ENCODE results near the gene FADS6.

Gene FADS6, protein sequence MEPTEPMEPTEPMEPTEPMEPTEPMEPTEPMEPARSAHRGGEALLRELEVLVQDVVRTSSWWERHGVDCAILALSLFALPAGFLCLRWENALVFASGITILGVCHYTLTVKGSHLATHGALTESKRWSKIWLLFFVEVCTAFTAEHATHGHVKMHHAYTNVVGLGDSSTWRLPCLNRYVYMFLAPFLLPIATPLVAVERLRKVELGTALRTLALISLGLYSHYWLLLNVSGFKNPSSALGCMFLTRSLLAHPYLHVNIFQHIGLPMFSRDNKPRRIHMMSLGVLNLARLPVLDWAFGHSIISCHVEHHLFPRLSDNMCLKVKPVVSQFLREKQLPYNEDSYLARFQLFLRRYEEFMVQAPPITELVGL

DNA sequence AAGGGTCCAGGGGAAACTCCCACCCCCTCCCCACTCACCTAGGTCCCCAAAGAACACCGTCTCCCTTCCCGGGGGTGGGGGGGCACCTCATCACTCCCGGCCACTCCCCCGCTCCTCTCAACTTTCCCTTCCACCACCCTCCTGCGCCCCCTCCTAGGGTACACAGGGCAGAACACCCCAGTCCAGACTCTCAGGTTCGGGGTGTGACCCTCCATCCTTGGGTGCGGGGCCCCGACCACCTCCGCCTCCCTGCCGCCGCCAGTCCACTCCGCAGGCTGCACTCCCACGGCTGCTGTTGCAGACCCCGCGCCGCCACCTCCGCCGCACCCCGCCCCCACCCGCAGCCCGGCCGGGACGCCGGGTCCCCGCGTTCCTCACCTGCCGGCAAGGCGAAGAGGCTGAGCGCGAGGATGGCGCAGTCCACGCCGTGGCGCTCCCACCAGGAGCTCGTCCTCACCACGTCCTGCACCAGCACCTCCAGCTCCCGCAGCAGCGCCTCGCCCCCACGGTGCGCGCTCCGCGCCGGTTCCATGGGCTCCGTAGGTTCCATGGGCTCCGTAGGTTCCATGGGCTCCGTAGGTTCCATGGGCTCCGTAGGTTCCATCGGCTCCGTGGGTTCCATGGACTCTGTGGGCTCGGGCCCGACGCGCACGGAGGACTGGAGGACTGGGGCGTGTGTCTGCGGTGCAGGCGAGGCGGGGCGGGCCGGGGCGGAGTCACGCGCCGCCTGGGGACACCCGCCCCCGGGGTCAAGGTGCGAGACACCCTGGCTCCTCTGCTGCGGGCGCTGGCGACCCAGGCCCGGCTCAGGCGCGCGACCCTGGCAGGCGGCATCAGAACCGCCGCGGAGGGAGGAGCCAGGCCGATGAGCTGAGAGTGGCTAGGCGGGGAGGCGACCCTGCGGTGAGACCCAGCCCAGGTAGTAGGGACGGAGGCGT, at the start of gene FADS6:
Gene FADS6 (minus strand): TSS at position 660 of the 938 bp plus-strand sequence. CDS start 38 bp downstream, at position 622.
- no peak within 1 kb of the TSS for H3K4me3 ChIP-seq (ENCODE audit: low read length)
- no peaks in the 10 kb centered on the region for H3K4me1 ChIP-seq (ENCODE audit: insufficient read depth, low read length)
- H3K9me3 ChIP-seq (ENCODE audit: low read length): no peaks in the 10 kb centered on the region
- H3K27me3 ChIP-seq (ENCODE audit: insufficient read depth, low read length): peaks cover 69% of the 10 kb centered on the region
- no peaks in the 10 kb centered on the region for H3K36me3 ChIP-seq (ENCODE audit: insufficient read depth, low read length)
- no peak within 1 kb of the TSS for H2AFZ ChIP-seq (ENCODE audit: low read depth, low read length)

- Histone ChIP-seq H3K9me3 (ENCODE audit: low read length) (no peaks in the 10 kb centered on the region), H3K27me3 (ENCODE audit: insufficient read depth, low read length) (peaks cover 73% of the 10 kb centered on the region), H3K4me3 (ENCODE audit: low read length) (no peak overlapping the region), H3K4me1 (ENCODE audit: insufficient read depth, low read length) (no peaks in the 10 kb centered on the region), H2AFZ (ENCODE audit: low read depth, low read length) (no peak overlapping the region), H3K36me3 (ENCODE audit: insufficient read depth, low read length) (no peaks in the 10 kb centered on the region)
These were observed 47.8 kb upstream of the FADS6 start for GRCh38 chr17:74941128-74941725.

DNA sequence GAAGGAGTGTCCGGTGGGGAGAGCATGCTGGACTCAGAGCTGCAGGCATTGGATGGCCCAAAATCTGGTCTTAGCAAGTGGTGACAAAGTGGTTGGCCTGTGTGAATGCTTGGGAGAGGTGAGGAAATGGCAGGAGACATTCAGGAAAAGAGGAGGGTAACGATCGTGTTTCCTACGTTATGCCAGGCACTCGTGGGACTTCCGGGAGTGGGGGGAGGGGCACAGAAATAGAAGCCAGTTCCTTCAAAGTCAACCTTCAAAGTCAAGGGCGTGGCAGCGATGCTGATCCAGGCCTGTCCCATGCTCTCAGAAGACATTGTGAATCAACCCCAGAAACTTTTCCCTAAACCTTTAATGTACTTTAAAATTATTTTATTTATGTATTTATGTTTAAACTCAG, 46.1 kb upstream of the FADS6 start:
- peaks cover 76% of the 10 kb centered on the region for H3K27me3 ChIP-seq (ENCODE audit: insufficient read depth, low read length)

DNA sequence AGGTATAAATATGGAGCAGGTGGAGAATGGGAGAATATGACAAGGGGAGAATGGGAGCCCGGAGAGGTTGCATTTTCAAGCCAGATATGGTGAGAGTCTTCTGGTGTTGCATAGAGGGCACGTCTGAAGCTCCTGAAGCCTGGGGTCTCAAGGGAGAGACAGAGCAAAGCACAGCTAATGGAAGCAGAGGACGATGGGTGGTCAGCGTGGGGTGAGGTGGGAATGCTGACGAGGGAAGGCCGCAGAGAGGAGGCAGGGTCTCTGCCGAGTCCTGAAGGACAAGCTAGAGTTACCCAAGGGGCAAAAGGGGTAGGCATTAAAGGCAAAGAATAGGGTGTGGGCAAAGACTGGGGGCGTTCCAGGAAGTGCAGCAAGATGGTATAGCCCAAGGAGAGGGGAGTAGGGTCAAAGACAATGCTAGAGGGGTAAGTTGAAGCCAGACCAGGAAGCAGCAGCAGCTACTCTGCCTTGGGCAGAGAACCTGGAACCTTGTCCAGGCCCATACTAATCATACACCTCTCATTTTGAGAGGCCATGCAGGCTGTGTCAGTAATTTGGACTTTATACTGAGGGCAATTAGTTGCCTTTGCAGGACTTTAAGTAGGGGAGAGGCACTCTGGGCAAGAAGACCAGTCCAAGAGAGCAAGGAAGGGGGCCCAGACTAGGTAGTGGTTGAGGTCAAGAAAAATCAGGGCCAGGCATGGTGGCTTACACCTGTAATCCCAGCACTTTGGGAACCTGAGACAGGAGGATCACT, 44.9 kb upstream of the FADS6 start:
- no peaks in the 10 kb centered on the region for H3K9me3 ChIP-seq (ENCODE audit: low read length)
- no peaks in the 10 kb centered on the region for H3K4me1 ChIP-seq (ENCODE audit: insufficient read depth, low read length)
- no peaks in the 10 kb centered on the region for H3K36me3 ChIP-seq (ENCODE audit: insufficient read depth, low read length)
- peaks cover 79% of the 10 kb centered on the region for H3K27me3 ChIP-seq (ENCODE audit: insufficient read depth, low read length)
- no peak overlapping the region for H3K4me3 ChIP-seq (ENCODE audit: low read length)
- H2AFZ ChIP-seq (ENCODE audit: low read depth, low read length): no peak overlapping the region

More for the DNA sequence above, 46.1 kb upstream of the FADS6 start:
- Histone ChIP-seq H2AFZ (ENCODE audit: low read depth, low read length) (no peak overlapping the region), H3K36me3 (ENCODE audit: insufficient read depth, low read length) (no peaks in the 10 kb centered on the region), H3K4me1 (ENCODE audit: insufficient read depth, low read length) (no peaks in the 10 kb centered on the region), H3K9me3 (ENCODE audit: low read length) (no peaks in the 10 kb centered on the region), H3K4me3 (ENCODE audit: low read length) (no peak overlapping the region)

GRCh38 chr17:74937064-74938051, 43.9 kb upstream of the FADS6 start:
- Histone ChIP-seq H3K36me3 (ENCODE audit: insufficient read depth, low read length) (no peaks in the 10 kb centered on the region), H3K4me3 (ENCODE audit: low read length) (no peak overlapping the region), H3K9me3 (ENCODE audit: low read length) (no peaks in the 10 kb centered on the region), H2AFZ (ENCODE audit: low read depth, low read length) (no peak overlapping the region), H3K4me1 (ENCODE audit: insufficient read depth, low read length) (no peaks in the 10 kb centered on the region), H3K27me3 (ENCODE audit: insufficient read depth, low read length) (peaks cover 81% of the 10 kb centered on the region)

DNA sequence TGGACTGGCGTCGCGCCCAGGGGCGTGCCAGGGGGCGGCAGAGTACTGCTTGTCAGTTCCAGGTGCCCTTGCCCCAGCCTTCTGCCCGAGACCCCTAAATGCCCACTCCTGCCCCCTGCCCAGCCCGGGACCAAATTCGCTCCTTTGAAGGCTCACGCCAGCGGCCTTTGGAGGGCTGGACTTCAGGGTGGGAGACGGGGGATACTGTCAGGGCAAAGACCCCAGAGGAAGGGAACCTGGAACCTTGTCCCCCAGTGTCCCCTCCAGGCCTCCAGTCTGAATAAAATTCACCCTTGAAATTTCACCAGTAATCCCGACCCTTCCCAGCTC, 43.0 kb upstream of the FADS6 start:
- no peaks in the 10 kb centered on the region for H3K36me3 ChIP-seq (ENCODE audit: insufficient read depth, low read length)
- H3K4me1 ChIP-seq (ENCODE audit: insufficient read depth, low read length): no peaks in the 10 kb centered on the region
- no peak overlapping the region for H3K4me3 ChIP-seq (ENCODE audit: low read length)
- H3K27me3 ChIP-seq (ENCODE audit: insufficient read depth, low read length): peaks cover 76% of the 10 kb centered on the region
- no peak overlapping the region for H2AFZ ChIP-seq (ENCODE audit: low read depth, low read length)
- no peaks in the 10 kb centered on the region for H3K9me3 ChIP-seq (ENCODE audit: low read length)

GRCh38 chr17:74935585-74936469, 42.4 kb upstream of the FADS6 start, which contains the start of gene OTOP3:
Gene OTOP3 (plus strand): TSS chr17:74935898. CDS start chr17:74935922, 24 bp downstream.
- Histone ChIP-seq H3K27me3 (ENCODE audit: insufficient read depth, low read length) (peaks cover 73% of the 10 kb centered on the region), H3K9me3 (ENCODE audit: low read length) (no peaks in the 10 kb centered on the region), H3K4me1 (ENCODE audit: insufficient read depth, low read length) (no peaks in the 10 kb centered on the region), H3K36me3 (ENCODE audit: insufficient read depth, low read length) (no peaks in the 10 kb centered on the region), H2AFZ (ENCODE audit: low read depth, low read length) (no peak within 1 kb of the TSS), H3K4me3 (ENCODE audit: low read length) (no peak within 1 kb of the TSS)

GRCh38 chr17:74935048-74935447, 41.6 kb upstream of the FADS6 start:
- no peak overlapping the region for H3K4me3 ChIP-seq (ENCODE audit: low read length)
- no peaks in the 10 kb centered on the region for H3K4me1 ChIP-seq (ENCODE audit: insufficient read depth, low read length)
- H3K9me3 ChIP-seq (ENCODE audit: low read length): no peaks in the 10 kb centered on the region
- no peak overlapping the region for H2AFZ ChIP-seq (ENCODE audit: low read depth, low read length)
- H3K27me3 ChIP-seq (ENCODE audit: insufficient read depth, low read length): peaks cover 72% of the 10 kb centered on the region
- H3K36me3 ChIP-seq (ENCODE audit: insufficient read depth, low read length): no peaks in the 10 kb centered on the region

GRCh38 chr17:74930535-74931036, 37.2 kb upstream of the FADS6 start:
- no peaks in the 10 kb centered on the region for H3K4me1 ChIP-seq (ENCODE audit: insufficient read depth, low read length)
- H3K4me3 ChIP-seq (ENCODE audit: low read length): no peak overlapping the region
- H2AFZ ChIP-seq (ENCODE audit: low read depth, low read length): no peak overlapping the region
- peaks cover 70% of the 10 kb centered on the region for H3K27me3 ChIP-seq (ENCODE audit: insufficient read depth, low read length)
- no peaks in the 10 kb centered on the region for H3K9me3 ChIP-seq (ENCODE audit: low read length)
- H3K36me3 ChIP-seq (ENCODE audit: insufficient read depth, low read length): no peaks in the 10 kb centered on the region

- Histone ChIP-seq H3K4me3 (ENCODE audit: low read length) (no peak overlapping the region), H3K36me3 (ENCODE audit: insufficient read depth, low read length) (no peaks in the 10 kb centered on the region), H2AFZ (ENCODE audit: low read depth, low read length) (no peak overlapping the region), H3K9me3 (ENCODE audit: low read length) (no peaks in the 10 kb centered on the region), H3K4me1 (ENCODE audit: insufficient read depth, low read length) (no peaks in the 10 kb centered on the region), H3K27me3 (ENCODE audit: insufficient read depth, low read length) (peaks cover 75% of the 10 kb centered on the region)
These were observed 35.4 kb upstream of the FADS6 start for GRCh38 chr17:74928786-74929185.

- H3K4me1 ChIP-seq (ENCODE audit: insufficient read depth, low read length): peaks cover 10% of the 10 kb centered on the region
- H3K9me3 ChIP-seq (ENCODE audit: low read length): no peaks in the 10 kb centered on the region
- no peak overlapping the region for H2AFZ ChIP-seq (ENCODE audit: low read depth, low read length)
- H3K27me3 ChIP-seq (ENCODE audit: insufficient read depth, low read length): peaks cover 78% of the 10 kb centered on the region
- no peaks in the 10 kb centered on the region for H3K36me3 ChIP-seq (ENCODE audit: insufficient read depth, low read length)
- H3K4me3 ChIP-seq (ENCODE audit: low read length): no peak overlapping the region
These were observed 31.8 kb upstream of the FADS6 start for GRCh38 chr17:74925242-74925641.

Measured in neuron (in vitro differentiated cells).